NCI-H524 treated with DMSO at 0.1 percent for 48 hours (cell line): ENCODE measurements around the gene FOXN3.
"Not testable (repeated sequence)": the region's sequence is repeated elsewhere in the genome, so short reads cannot be mapped to it uniquely, and the experiment has no call there.

ENCODE experiments used
- DNase-seq: peaks from one replicate; lab custom pipeline; 2025; lab: John Stamatoyannopoulos, UW

The FOXN3 gene

GRCh38 chr14:89226801-89227495 is 190.1 kb downstream of the FOXN3 start:
- DNase-seq = no peak

GRCh38 chr14:89225607-89226006 is 191.4 kb downstream of the FOXN3 start:
- DNase-seq = no peak

- DNase-seq = no peak
Observed at GRCh38 chr14:89221109-89221810, 195.8 kb downstream of the FOXN3 start.

GRCh38 chr14:89219051-89219450 is 198.0 kb downstream of the FOXN3 start:
- DNase-seq = no peak

GRCh38 chr14:89217891-89218290 is 199.1 kb downstream of the FOXN3 start:
- DNase-seq = no peak

- no peak for DNase-seq
Observed at GRCh38 chr14:89215531-89215930, 201.5 kb downstream of the FOXN3 start.

GRCh38 chr14:89215114-89215513 is 201.9 kb downstream of the FOXN3 start:
- no peak for DNase-seq

- no peak for DNase-seq
Observed at GRCh38 chr14:89214221-89214965, 202.6 kb downstream of the FOXN3 start.

- no peak for DNase-seq
Observed at GRCh38 chr14:89212386-89213235, 204.4 kb downstream of the FOXN3 start.

GRCh38 chr14:89209558-89209957 is 207.5 kb downstream of the FOXN3 start:
- no peak for DNase-seq

- no peak for DNase-seq
Observed at GRCh38 chr14:89207925-89208328, 209.1 kb downstream of the FOXN3 start.

- no peak for DNase-seq
Observed at GRCh38 chr14:89206389-89207031, 210.5 kb downstream of the FOXN3 start.

- DNase-seq = no peak
Observed at GRCh38 chr14:89205137-89205740, 211.8 kb downstream of the FOXN3 start.

GRCh38 chr14:89202413-89203190 is 214.4 kb downstream of the FOXN3 start:
- no peak for DNase-seq

GRCh38 chr14:89201645-89202044 is 215.4 kb downstream of the FOXN3 start:
- no peak for DNase-seq

- DNase-seq = not testable (repeated sequence)
Observed at GRCh38 chr14:89199357-89199756, 217.7 kb downstream of the FOXN3 start.

GRCh38 chr14:89198544-89199329 is 218.3 kb downstream of the FOXN3 start:
- DNase-seq = no peak

GRCh38 chr14:89197623-89198022 is 219.4 kb downstream of the FOXN3 start:
- no peak for DNase-seq

- DNase-seq = no peak
Observed at GRCh38 chr14:89196545-89196944, 220.5 kb downstream of the FOXN3 start.
